Endothelial cell (in vitro differentiated cells): ENCODE results near the gene FRAT2. TPM values are rescaled to one million over a fixed set of nuclear protein-coding genes. Genes with fewer than 3 reads are reported as not detected.

Experiments
- DNase-seq: peaks from one replicate; pipeline ENCODE4 v3.0.0; 2021; ENCODE audit warnings: low spot score
- H3K27ac Mint-ChIP-seq: one replicate; pipeline ENCODE4 v1.8.0; 2021; ENCODE audit warnings: mixed read lengths, inconsistent platforms; ENCODE audit not compliant: unreplicated experiment
- H3K27me3 Mint-ChIP-seq: one replicate; pipeline ENCODE4 v1.8.0; 2021; ENCODE audit warnings: mild to moderate bottlenecking, moderate library complexity, mixed read lengths, inconsistent platforms; ENCODE audit not compliant: unreplicated experiment
- H3K36me3 Mint-ChIP-seq: one replicate; pipeline ENCODE4 v1.8.0; 2021; ENCODE audit warnings: mild to moderate bottlenecking, low read depth, mixed read lengths, inconsistent platforms; ENCODE audit not compliant: unreplicated experiment
- H3K4me1 Mint-ChIP-seq: one replicate; pipeline ENCODE4 v1.8.0; 2021; ENCODE audit warnings: mild to moderate bottlenecking, mixed read lengths, inconsistent platforms; ENCODE audit not compliant: unreplicated experiment
- H3K4me3 Mint-ChIP-seq: one replicate; pipeline ENCODE4 v1.8.0; 2021; ENCODE audit warnings: mild to moderate bottlenecking, mixed read lengths, inconsistent platforms; ENCODE audit not compliant: unreplicated experiment
- H3K9me3 Mint-ChIP-seq: one replicate; pipeline ENCODE4 v1.8.0; 2021; ENCODE audit warnings: mixed read lengths, inconsistent platforms; ENCODE audit not compliant: unreplicated experiment
- CTCF ChIP-seq: fragments of 200-600 bp; sonication (generic); IDR thresholded peaks from one replicate; pipeline ENCODE4 v1.5.0; 2021; ENCODE audit warnings: antibody characterized with exemption; ENCODE audit not compliant: unreplicated experiment
- total RNA-seq: library from RNA; stranded (reverse); fragmentation: NEBNext Ultra II Directional; extraction: Animal tissue kit (Norgen Biotek cat#: 25700); gene quantifications from one replicate; pipeline ENCODE4 v1.2.1, GENCODE V29; 2021; ENCODE audit not compliant: unreplicated experiment

The FRAT2 gene
- total RNA-seq, 1 donor from 2014 or later, result 25.6 TPM

GRCh38 chr10:97341416-97341815, 6.9 kb upstream of the FRAT2 start:
- no peak for DNase-seq
- Mint-ChIP-seq H3K4me3 (no peak overlapping the region), H3K27me3 (peaks cover 7% of the 10 kb centered on the region), H3K9me3 (no peaks in the 10 kb centered on the region), H3K36me3 (no peaks in the 10 kb centered on the region), H3K27ac (no peak overlapping the region), H3K4me1 (peaks cover 13% of the 10 kb centered on the region)
- TF ChIP-seq CTCF, result no peak

GRCh38 chr10:97338041-97338440, 3.5 kb upstream of the FRAT2 start:
- Mint-ChIP-seq H3K27ac (no peak overlapping the region), H3K36me3 (peaks cover 5% of the 10 kb centered on the region), H3K4me1 (peaks cover 22% of the 10 kb centered on the region), H3K27me3 (peaks cover 5% of the 10 kb centered on the region), H3K4me3 (no peak overlapping the region), H3K9me3 (no peaks in the 10 kb centered on the region)
- DNase-seq, result no peak
- no peak for TF ChIP-seq CTCF

- TF ChIP-seq CTCF, result no peak
- Mint-ChIP-seq H3K36me3 (peaks cover 10% of the 10 kb centered on the region), H3K4me1 (peaks cover 28% of the 10 kb centered on the region), H3K9me3 (no peaks in the 10 kb centered on the region), H3K27ac (no peak overlapping the region), H3K4me3 (peak overlapping the region; percentile 69), H3K27me3 (peaks cover 8% of the 10 kb centered on the region)
- DNase-seq, result no peak
Observed at GRCh38 chr10:97336942-97337831, 2.7 kb upstream of the FRAT2 start.

- TF ChIP-seq CTCF, result no peak
- H3K27me3 Mint-ChIP-seq, result peaks cover 11% of the 10 kb centered on the region
- H3K36me3 Mint-ChIP-seq, result peaks cover 13% of the 10 kb centered on the region
- DNase-seq, result no peak
- H3K4me3 Mint-ChIP-seq, result no peak overlapping the region
- H3K9me3 Mint-ChIP-seq, result no peaks in the 10 kb centered on the region
- peaks cover 32% of the 10 kb centered on the region for H3K4me1 Mint-ChIP-seq
- no peak overlapping the region for H3K27ac Mint-ChIP-seq
Observed at GRCh38 chr10:97336446-97336845, 1.9 kb upstream of the FRAT2 start.

GRCh38 chr10:97336006-97336405, 1.5 kb upstream of the FRAT2 start:
- H3K9me3 Mint-ChIP-seq, result no peaks in the 10 kb centered on the region
- DNase-seq, result no peak
- no peak for TF ChIP-seq CTCF
- H3K27ac Mint-ChIP-seq, result peak overlapping the region; percentile 71
- H3K36me3 Mint-ChIP-seq, result peaks cover 13% of the 10 kb centered on the region
- peaks cover 14% of the 10 kb centered on the region for H3K27me3 Mint-ChIP-seq
- peaks cover 35% of the 10 kb centered on the region for H3K4me1 Mint-ChIP-seq
- peak overlapping the region; percentile 69 for H3K4me3 Mint-ChIP-seq
